Sigmoid colon (tissue), 4 donors: ENCODE results near the gene SOCS7.

Experiments used
- EP300 ChIP-seq, 4 donors: sonication (generic); formaldehyde crosslinking; IDR thresholded peaks; one replicate each; pipeline ENCODE4 v1.6.1; 2017; ENCODE audit warnings: antibody characterized with exemption in 4 of 4
- POLR2A ChIP-seq, 2 donors: fragments of 450-650 bp; IDR thresholded peaks; one replicate each; pipeline ENCODE4 v1.6.1; 2016; ENCODE audit warnings: antibody characterized with exemption in 2 of 2, mild to moderate bottlenecking in 2 of 2, moderate library complexity in 2 of 2
- POLR2AphosphoS5 ChIP-seq, 4 donors: sonication (generic); formaldehyde crosslinking; IDR thresholded peaks; one replicate each; pipeline ENCODE4 v1.6.1; 2017; ENCODE audit warnings: antibody characterized with exemption in 4 of 4
- TF ChIP-seq, protein P1 (sequence below), 4 experiments: fragments of 450-650 bp in 3 of 4; fragments of 200-600 bp in 1 of 4; IDR thresholded peaks; one replicate each; pipeline ENCODE4 v1.5.1; 2016 to 2019; ENCODE audit warnings: antibody characterized with exemption in 4 of 4, mild to moderate bottlenecking in 3 of 4, moderate library complexity in 2 of 4

DNA sequence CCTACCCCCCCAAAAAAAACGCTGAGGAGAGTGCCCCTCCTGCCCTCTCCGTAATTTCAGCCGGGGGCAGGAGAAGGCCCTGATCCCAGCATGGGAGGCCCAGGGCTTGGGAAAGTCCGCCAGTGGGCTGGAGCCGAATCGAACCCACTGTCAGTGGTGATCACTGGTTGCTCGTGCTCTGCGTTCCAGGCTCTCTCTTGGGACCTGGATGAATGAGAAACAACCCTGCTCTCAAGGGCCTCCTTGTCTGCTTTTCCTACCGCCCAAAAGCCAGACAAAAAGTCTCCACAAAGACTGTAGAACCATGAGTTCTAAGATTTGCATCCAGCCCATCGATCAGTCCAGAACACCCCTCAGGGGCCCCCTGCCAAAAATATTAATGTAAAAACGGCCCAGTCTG lies 84.7 kb downstream of the SOCS7 start:
- TF ChIP-seq POLR2AphosphoS5 (IDR thresholded peaks at IDR 0.05) (no peak), POLR2A (IDR thresholded peaks at IDR 0.05) (no peak), EP300 (IDR thresholded peaks at IDR 0.05) (no peak)
- TF ChIP-seq, protein P1, sequence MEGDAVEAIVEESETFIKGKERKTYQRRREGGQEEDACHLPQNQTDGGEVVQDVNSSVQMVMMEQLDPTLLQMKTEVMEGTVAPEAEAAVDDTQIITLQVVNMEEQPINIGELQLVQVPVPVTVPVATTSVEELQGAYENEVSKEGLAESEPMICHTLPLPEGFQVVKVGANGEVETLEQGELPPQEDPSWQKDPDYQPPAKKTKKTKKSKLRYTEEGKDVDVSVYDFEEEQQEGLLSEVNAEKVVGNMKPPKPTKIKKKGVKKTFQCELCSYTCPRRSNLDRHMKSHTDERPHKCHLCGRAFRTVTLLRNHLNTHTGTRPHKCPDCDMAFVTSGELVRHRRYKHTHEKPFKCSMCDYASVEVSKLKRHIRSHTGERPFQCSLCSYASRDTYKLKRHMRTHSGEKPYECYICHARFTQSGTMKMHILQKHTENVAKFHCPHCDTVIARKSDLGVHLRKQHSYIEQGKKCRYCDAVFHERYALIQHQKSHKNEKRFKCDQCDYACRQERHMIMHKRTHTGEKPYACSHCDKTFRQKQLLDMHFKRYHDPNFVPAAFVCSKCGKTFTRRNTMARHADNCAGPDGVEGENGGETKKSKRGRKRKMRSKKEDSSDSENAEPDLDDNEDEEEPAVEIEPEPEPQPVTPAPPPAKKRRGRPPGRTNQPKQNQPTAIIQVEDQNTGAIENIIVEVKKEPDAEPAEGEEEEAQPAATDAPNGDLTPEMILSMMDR (IDR thresholded peaks at IDR 0.05): no peak
